Stomach (tissue), 4 donors: ENCODE measurements around the gene TET1.
"Not testable (repeated sequence)": the region's sequence is repeated elsewhere in the genome, so short reads cannot be mapped to it uniquely, and the experiment has no call there.

Experiments used
- POLR2A ChIP-seq, 4 donors: fragments of 450-650 bp; IDR thresholded peaks; one replicate each; pipeline ENCODE4 v1.6.1; 2016; ENCODE audit warnings: antibody characterized with exemption in 4 of 4, control low read depth in 2 of 4, mild to moderate bottlenecking in 1 of 4, moderate library complexity in 1 of 4
- POLR2AphosphoS5 ChIP-seq, 3 donors: sonication (generic); formaldehyde crosslinking; IDR thresholded peaks; one replicate each; pipeline ENCODE4 v1.6.1; 2016; ENCODE audit warnings: antibody characterized with exemption in 3 of 3
- TF ChIP-seq, protein P1 (sequence below), 7 experiments: fragments of 450-650 bp in 4 of 7; fragments of 200-600 bp in 3 of 7; sonication (generic) in 3 of 7; IDR thresholded peaks; one replicate each; pipeline ENCODE4 v1.5.1; 2016 to 2019; ENCODE audit warnings: antibody characterized with exemption in 7 of 7, control low read depth in 2 of 7, mild to moderate bottlenecking in 1 of 7

DNA sequence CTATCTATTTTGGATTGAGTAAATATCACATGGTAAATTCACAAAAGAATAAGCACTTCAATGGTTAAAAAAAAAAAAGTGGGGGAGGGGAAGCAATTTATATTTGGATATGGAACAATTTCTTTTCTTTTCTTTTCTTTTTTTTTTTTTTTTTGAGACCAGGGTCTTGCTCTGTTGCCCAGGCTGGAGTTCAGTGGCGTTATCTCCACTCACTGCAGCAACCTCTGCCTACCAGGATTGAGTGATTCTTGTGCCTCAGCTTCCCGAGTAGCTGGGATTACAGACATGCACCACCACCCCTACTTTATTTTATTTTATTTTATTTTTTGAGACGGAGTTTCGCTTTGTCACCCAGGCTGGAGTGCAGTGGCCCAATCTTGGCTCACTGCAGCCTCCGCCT is 148.8 kb downstream of the TET1 start:
- TF ChIP-seq POLR2AphosphoS5, POLR2A (IDR thresholded peaks at IDR 0.05): not testable (repeated sequence)
- TF ChIP-seq, protein P1, sequence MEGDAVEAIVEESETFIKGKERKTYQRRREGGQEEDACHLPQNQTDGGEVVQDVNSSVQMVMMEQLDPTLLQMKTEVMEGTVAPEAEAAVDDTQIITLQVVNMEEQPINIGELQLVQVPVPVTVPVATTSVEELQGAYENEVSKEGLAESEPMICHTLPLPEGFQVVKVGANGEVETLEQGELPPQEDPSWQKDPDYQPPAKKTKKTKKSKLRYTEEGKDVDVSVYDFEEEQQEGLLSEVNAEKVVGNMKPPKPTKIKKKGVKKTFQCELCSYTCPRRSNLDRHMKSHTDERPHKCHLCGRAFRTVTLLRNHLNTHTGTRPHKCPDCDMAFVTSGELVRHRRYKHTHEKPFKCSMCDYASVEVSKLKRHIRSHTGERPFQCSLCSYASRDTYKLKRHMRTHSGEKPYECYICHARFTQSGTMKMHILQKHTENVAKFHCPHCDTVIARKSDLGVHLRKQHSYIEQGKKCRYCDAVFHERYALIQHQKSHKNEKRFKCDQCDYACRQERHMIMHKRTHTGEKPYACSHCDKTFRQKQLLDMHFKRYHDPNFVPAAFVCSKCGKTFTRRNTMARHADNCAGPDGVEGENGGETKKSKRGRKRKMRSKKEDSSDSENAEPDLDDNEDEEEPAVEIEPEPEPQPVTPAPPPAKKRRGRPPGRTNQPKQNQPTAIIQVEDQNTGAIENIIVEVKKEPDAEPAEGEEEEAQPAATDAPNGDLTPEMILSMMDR (IDR thresholded peaks at IDR 0.05), result not testable (repeated sequence)
